ENCODE measurements around the gene IFNE. TPM values are rescaled to one million over a fixed set of nuclear protein-coding genes. Genes with fewer than 3 reads are reported as not detected.

IFNE gene
- total and polyA plus RNA-seq, 9 of the 15 experiments (the other 6 are each of a cell fraction or from before 2014, with no cell fraction given) = not detected

- Histone ChIP-seq H3K27me3 (ENCODE audit: control insufficient read depth in 2 of 2, insufficient read depth in 2 of 2, low read length in 2 of 2) (no peaks in the 10 kb centered on the region), H3K9me3 (replicated peaks; ENCODE audit: control insufficient read depth, insufficient read depth, low read depth, low read length) (no peaks in the 10 kb centered on the region), H3K9me1 (ENCODE audit: control insufficient read depth, insufficient read depth, low read length) (no peaks in the 10 kb centered on the region), H2AFZ (ENCODE audit: low read depth, low read length) (no peak overlapping the region), H4K20me1 (replicated peaks; ENCODE audit: control insufficient read depth, insufficient read depth, low read length) (no peaks in the 10 kb centered on the region), H3K4me1 (replicated peaks in 1 of 2; ENCODE audit: control insufficient read depth in 2 of 2, insufficient read depth in 2 of 2, low read length in 2 of 2) (no peaks in the 10 kb centered on the region), H3K4me2 (ENCODE audit: insufficient read depth, low read length) (no peak overlapping the region), H3K36me3 (ENCODE audit: control insufficient read depth, insufficient read depth, low read length) (no peaks in the 10 kb centered on the region), H3K4me3 (no peak overlapping the region), H3K27ac (ENCODE audit: extremely low read depth, low read depth, low read length) (no peak overlapping the region), H3K79me2 (ENCODE audit: control insufficient read depth, insufficient read depth, low read length) (no peaks in the 10 kb centered on the region), H3K9ac (ENCODE audit: insufficient read depth in 1 of 2, low read depth in 2 of 2, low read length in 2 of 2) (no peak overlapping the region)
- ATAC-seq = no peak
- ChIA-PET CTCF (ENCODE audit: low intra/inter-chr PET ratio) (no interaction called here), POLR2A (no interaction called here)
- in situ Hi-C loops (cut with MboI) (no loop called here), intact Hi-C loops (cut with micrococcal nuclease) (no loop called here)
- TF ChIP-seq IFI16 (CRISPR knock-in tag; IDR thresholded peaks at IDR 0.05) = no peak
- BruUV-seq (replicated peaks) = no TSS peak
- FAIRE-seq = no peak
- no peak for DNase-seq (ENCODE audit: extremely low read depth in 1 of 4, low spot score in 3 of 4)
Observed at GRCh38 chr9:21455320-21455719, 26.8 kb downstream of the IFNE start.

- BruUV-seq (replicated peaks) = no TSS peak
- H4K20me1 ChIP-seq (replicated peaks; ENCODE audit: control insufficient read depth, insufficient read depth, low read length) = no peaks in the 10 kb centered on the region
- WGBS (ENCODE audit: insufficient coverage, low coverage, missing lambda C conversion rate) = no CpG with 5 or more reads among the region's 2 CpGs
- TF ChIP-seq ZNF232 (CRISPR knock-in tag; IDR thresholded peaks at IDR 0.05) (no peak), KDM4B (IDR thresholded peaks at IDR 0.05; ENCODE audit: borderline replicate concordance in 2 of 2, low read depth in 1 of 2) (no peak), ZC3H4 (CRISPR knock-in tag; IDR thresholded peaks at IDR 0.05; ENCODE audit: borderline replicate concordance) (no peak), ATF2 (CRISPR knock-in tag; IDR thresholded peaks at IDR 0.05) (no peak), TBL1XR1 (IDR thresholded peaks at IDR 0.05; ENCODE audit: low read length in 2 of 2) (no peak), ZBTB11 (CRISPR knock-in tag; IDR thresholded peaks at IDR 0.05) (no peak), HMGXB4 (CRISPR knock-in tag; IDR thresholded peaks at IDR 0.05) (no peak), FOXM1 (IDR thresholded peaks at IDR 0.05; ENCODE audit: low read depth) (no peak), FOXM1 (CRISPR knock-in tag; IDR thresholded peaks at IDR 0.05; ENCODE audit: low read depth) (no peak)
- in situ Hi-C loops (cut with MboI) = no loop called here
- POLR2A ChIA-PET = no interaction called here
- intact Hi-C loops (cut with micrococcal nuclease) = no loop called here
- H3K9me1 ChIP-seq (ENCODE audit: control insufficient read depth, insufficient read depth, low read length) = no peaks in the 10 kb centered on the region
- no peak overlapping the region for H3K27ac ChIP-seq (ENCODE audit: extremely low read depth, low read depth, low read length)
- no peaks in the 10 kb centered on the region for H3K4me1 ChIP-seq (replicated peaks in 1 of 2; ENCODE audit: control insufficient read depth in 2 of 2, insufficient read depth in 2 of 2, low read length in 2 of 2)
- ATAC-seq (no peak), FAIRE-seq (no peak), DNase-seq (ENCODE audit: extremely low read depth in 1 of 4, low spot score in 3 of 4) (no peak)
- CTCF ChIA-PET (ENCODE audit: low intra/inter-chr PET ratio) = no interaction called here
- H3K9me3 ChIP-seq (replicated peaks; ENCODE audit: control insufficient read depth, insufficient read depth, low read depth, low read length) = no peaks in the 10 kb centered on the region
- no peaks in the 10 kb centered on the region for H3K79me2 ChIP-seq (ENCODE audit: control insufficient read depth, insufficient read depth, low read length)
- H3K27me3 ChIP-seq (ENCODE audit: control insufficient read depth in 2 of 2, insufficient read depth in 2 of 2, low read length in 2 of 2) = no peaks in the 10 kb centered on the region
- no peaks in the 10 kb centered on the region for H3K36me3 ChIP-seq (ENCODE audit: control insufficient read depth, insufficient read depth, low read length)
- H2AFZ ChIP-seq (ENCODE audit: low read depth, low read length) = no peak overlapping the region
- no peak overlapping the region for H3K4me2 ChIP-seq (ENCODE audit: insufficient read depth, low read length)
- H3K4me3 ChIP-seq = no peak overlapping the region
- H3K9ac ChIP-seq (ENCODE audit: insufficient read depth in 1 of 2, low read depth in 2 of 2, low read length in 2 of 2) = no peak overlapping the region
Observed at GRCh38 chr9:21454149-21454548, 28.0 kb downstream of the IFNE start.

Measured in K562 (cell line).